ES-I3 (cell line): ENCODE results near the gene UBN1.
"Not testable (repeated sequence)": the region's sequence is repeated elsewhere in the genome, so short reads cannot be mapped to it uniquely, and the experiment has no call there.

Source experiments
- H3K36me3 ChIP-seq: 2 replicates; pipeline ENCODE4 v1.6.1; 2013; ENCODE audit warnings: mild to moderate bottlenecking, low read length, control low read depth, moderate library complexity; ENCODE audit not compliant: insufficient read depth
- H3K4me1 ChIP-seq: 2 replicates; pipeline ENCODE4 v1.6.1; 2013; ENCODE audit warnings: mild to moderate bottlenecking, control low read depth, low read length; ENCODE audit not compliant: insufficient read depth
- H3K9ac ChIP-seq: 2 replicates; pipeline ENCODE4 v1.6.1; 2013; ENCODE audit warnings: low read depth, mild to moderate bottlenecking, low read length, moderate library complexity
- H3K9me3 ChIP-seq: 2 replicates; pipeline ENCODE4 v1.6.1; 2013; ENCODE audit warnings: mild to moderate bottlenecking, low read length, moderate library complexity; ENCODE audit not compliant: control insufficient read depth, insufficient read depth

Gene UBN1

GRCh38 chr16:4926928-4927327 is 79.6 kb downstream of the UBN1 start:
- Histone ChIP-seq H3K9ac (no peak overlapping the region), H3K9me3 (0 out of 2 replicates have a peak, but pooled peaks cover 5% of the 10 kb centered on the region), H3K4me1 (peaks cover 15% of the 10 kb centered on the region), H3K36me3 (peaks cover 7% of the 10 kb centered on the region; the same call in 1 of the 2 replicates)

DNA sequence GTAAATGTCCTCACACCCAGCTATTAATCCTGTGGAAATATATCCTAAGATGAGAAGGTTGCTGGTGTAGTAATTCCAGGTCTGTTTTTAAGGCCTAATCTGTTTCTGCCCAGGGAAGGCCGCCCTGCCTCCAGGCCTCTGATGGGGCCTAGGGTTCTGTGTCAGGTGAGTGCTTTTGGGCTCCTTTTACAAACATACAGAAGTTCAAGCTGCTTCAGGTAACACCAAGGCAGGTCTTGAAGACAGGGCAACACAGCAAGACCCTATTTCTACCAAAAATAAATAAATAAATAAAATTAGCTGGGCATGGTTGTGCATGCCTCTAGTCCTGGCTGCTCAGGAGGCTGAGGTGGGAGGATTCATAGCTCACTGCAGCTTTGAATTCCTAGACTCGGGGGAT is 80.4 kb downstream of the UBN1 start:
- no peak overlapping the region for H3K9ac ChIP-seq
- H3K4me1 ChIP-seq, result peaks cover 15% of the 10 kb centered on the region
- H3K36me3 ChIP-seq, result peaks cover 7% of the 10 kb centered on the region; the same call in 1 of the 2 replicates
- H3K9me3 ChIP-seq, result 0 out of 2 replicates have a peak, but pooled peaks cover 5% of the 10 kb centered on the region

DNA sequence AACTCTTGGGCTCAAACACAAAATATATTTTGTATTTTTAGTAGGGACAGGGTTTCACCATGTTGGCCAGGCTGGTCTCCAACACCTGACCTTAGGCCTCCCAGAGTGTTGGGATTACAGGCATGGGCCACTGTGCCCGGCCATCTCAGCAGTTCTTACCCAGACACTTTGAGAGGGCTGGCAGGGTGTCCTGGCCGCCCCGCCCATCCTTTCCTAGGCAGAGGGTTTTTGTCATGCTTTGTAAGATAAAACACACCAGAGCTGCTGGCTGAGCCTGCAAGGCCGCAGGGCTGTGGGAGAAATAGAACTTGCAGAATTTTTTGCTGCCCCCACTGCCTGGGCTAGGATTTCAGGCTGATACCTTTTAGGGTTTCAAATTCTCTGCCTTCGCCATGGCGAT is 80.9 kb downstream of the UBN1 start:
- Histone ChIP-seq H3K36me3 (peaks cover 7% of the 10 kb centered on the region; the same call in 1 of the 2 replicates), H3K9me3 (0 out of 2 replicates have a peak, but pooled peaks cover 5% of the 10 kb centered on the region), H3K4me1 (peaks cover 15% of the 10 kb centered on the region), H3K9ac (no peak overlapping the region)

DNA sequence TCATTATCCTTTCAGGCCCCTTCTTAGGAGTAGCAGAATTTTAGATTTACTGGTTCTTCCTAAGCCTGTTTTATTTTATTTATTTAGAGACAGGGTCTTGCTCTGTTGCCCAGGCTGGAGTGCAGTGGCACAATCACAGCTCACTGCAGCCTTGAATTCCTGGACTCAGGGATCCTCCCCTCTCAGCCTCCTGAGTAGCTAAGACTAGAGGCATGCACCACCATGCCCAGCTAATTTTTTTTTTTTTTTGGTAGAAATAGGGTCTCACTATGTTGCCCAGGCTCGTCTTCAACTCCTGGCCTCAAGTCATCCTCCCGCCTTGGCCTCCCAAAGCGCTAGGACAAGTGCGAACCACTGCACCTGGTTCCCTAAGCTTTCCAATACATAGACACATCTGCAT is 82.3 kb downstream of the UBN1 start:
- not testable (repeated sequence) for H3K36me3 ChIP-seq, H3K9me3 ChIP-seq, H3K9ac ChIP-seq
- H3K4me1 ChIP-seq, result peaks cover 13% of the 10 kb centered on the region

DNA sequence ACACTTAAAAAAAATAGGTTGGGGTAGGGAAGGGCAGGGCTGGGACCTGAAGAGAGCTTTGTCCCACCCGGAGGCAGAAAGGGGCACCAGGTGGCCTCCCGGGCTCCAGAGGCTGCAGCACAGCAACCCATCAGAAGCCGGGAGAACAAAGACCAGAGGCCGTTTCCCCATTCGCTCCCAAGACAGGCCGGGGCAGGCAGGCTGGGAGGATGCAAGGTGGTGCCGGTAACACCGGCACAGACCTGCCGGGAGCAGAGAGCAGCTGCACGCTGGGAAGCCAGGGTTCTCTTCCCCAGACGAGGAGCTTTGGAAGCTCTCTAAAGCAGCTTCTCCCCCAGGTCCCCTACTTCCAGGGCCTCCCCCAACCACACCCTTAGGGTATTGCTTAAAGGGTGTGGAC is 84.1 kb downstream of the UBN1 start:
- no peaks in the 10 kb centered on the region; the same call in 1 of the 2 replicates for H3K4me1 ChIP-seq
- peaks cover 7% of the 10 kb centered on the region for H3K36me3 ChIP-seq
- 0 out of 2 replicates have a peak, but pooled peaks cover 5% of the 10 kb centered on the region for H3K9me3 ChIP-seq
- H3K9ac ChIP-seq, result no peak overlapping the region
